Measurements from ENCODE around the gene OR2V1.
"Not testable (repeated sequence)": the region's sequence is repeated elsewhere in the genome, so short reads cannot be mapped to it uniquely, and the experiment has no call there.

DNA sequence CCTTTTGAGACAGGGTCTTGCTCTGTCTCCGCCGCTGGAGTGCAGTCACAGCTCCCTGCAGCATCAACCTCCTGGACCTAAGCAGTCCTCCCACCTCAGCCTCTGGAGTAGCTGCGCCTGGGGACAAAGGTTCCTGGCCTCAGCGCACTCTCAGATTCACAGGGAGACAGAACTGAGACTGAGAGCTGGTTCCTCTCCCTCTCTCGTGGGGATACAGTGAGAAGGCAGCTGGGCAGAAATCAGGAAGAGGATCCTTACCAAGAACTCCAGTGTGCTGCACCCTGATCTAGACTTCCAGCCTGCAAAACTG is 26.8 kb downstream of the OR2V1 start:
- TF ChIP-seq ZNF138 (CRISPR knock-in tag; IDR thresholded peaks at IDR 0.05; ENCODE audit: low read depth); RNF2 (conservative IDR thresholded peaks at IDR 0.05; ENCODE audit: low read depth); RAD21 (CRISPR knock-in tag; IDR thresholded peaks at IDR 0.05); ZZZ3 (CRISPR knock-in tag; IDR thresholded peaks at IDR 0.05; ENCODE audit: borderline replicate concordance); ATF2 (CRISPR knock-in tag; IDR thresholded peaks at IDR 0.05); MTF1 (CRISPR knock-in tag; IDR thresholded peaks at IDR 0.05); SETDB1 (CRISPR knock-in tag; IDR thresholded peaks at IDR 0.05; ENCODE audit: borderline replicate concordance); EZH2 (conservative IDR thresholded peaks at IDR 0.05; ENCODE audit: low read depth, low read length); ATF6 (CRISPR knock-in tag; conservative IDR thresholded peaks at IDR 0.05); SIN3B (IDR thresholded peaks at IDR 0.05; ENCODE audit: low read length); NPAS2 (CRISPR knock-in tag; IDR thresholded peaks at IDR 0.05; ENCODE audit: borderline replicate concordance): not testable (repeated sequence)
